Type B pancreatic cell (in vitro differentiated cells): Measurements from ENCODE around the gene SMPD3. TPM values are rescaled to one million over a fixed set of nuclear protein-coding genes. Genes with fewer than 3 reads are reported as not detected.

Source experiments
- DNase-seq: peaks from one replicate; pipeline ENCODE4 v3.0.0; 2021; ENCODE audit warnings: mixed read lengths; ENCODE audit not compliant: unreplicated experiment; ENCODE audit errors: extremely low spot score
- H3K27ac Mint-ChIP-seq: 2 replicates; pipeline ENCODE4 v1.8.0; 2021; ENCODE audit warnings: mild to moderate bottlenecking, mixed read lengths
- H3K27me3 Mint-ChIP-seq: 2 replicates; pipeline ENCODE4 v1.8.0; 2021; ENCODE audit warnings: mixed read lengths
- H3K36me3 Mint-ChIP-seq: 2 replicates; pipeline ENCODE4 v1.8.0; 2021; ENCODE audit warnings: mixed read lengths
- H3K4me1 Mint-ChIP-seq: one replicate; pipeline ENCODE4 v1.8.0; 2021; ENCODE audit warnings: mixed read lengths; ENCODE audit not compliant: unreplicated experiment
- H3K4me3 Mint-ChIP-seq: 2 replicates; pipeline ENCODE4 v1.8.0; 2021; ENCODE audit warnings: mild to moderate bottlenecking, mixed read lengths
- H3K9me3 Mint-ChIP-seq: 2 replicates; pipeline ENCODE4 v1.8.0; 2021; ENCODE audit warnings: mixed read lengths
- total RNA-seq: library from RNA; stranded (reverse); gene quantifications from 2 replicates; pipeline ENCODE4 v1.2.1, GENCODE V29; 2021; ENCODE audit warnings: low replicate concordance
- TF ChIP-seq, protein P1 (sequence below): fragments of 200-600 bp; sonication (generic); conservative IDR thresholded peaks from 2 replicates; pipeline ENCODE4 v1.5.0; 2021; ENCODE audit warnings: antibody characterized with exemption, mild to moderate bottlenecking

Gene SMPD3
- total RNA-seq, 1 donor from 2014 or later: 4.5 TPM

GRCh38 chr16:68445458-68445857 is 2.9 kb downstream of the SMPD3 start:
- peaks cover 11% of the 10 kb centered on the region for H3K4me1 Mint-ChIP-seq
- DNase-seq: no peak
- no peak overlapping the region for H3K4me3 Mint-ChIP-seq
- TF ChIP-seq, protein P1, sequence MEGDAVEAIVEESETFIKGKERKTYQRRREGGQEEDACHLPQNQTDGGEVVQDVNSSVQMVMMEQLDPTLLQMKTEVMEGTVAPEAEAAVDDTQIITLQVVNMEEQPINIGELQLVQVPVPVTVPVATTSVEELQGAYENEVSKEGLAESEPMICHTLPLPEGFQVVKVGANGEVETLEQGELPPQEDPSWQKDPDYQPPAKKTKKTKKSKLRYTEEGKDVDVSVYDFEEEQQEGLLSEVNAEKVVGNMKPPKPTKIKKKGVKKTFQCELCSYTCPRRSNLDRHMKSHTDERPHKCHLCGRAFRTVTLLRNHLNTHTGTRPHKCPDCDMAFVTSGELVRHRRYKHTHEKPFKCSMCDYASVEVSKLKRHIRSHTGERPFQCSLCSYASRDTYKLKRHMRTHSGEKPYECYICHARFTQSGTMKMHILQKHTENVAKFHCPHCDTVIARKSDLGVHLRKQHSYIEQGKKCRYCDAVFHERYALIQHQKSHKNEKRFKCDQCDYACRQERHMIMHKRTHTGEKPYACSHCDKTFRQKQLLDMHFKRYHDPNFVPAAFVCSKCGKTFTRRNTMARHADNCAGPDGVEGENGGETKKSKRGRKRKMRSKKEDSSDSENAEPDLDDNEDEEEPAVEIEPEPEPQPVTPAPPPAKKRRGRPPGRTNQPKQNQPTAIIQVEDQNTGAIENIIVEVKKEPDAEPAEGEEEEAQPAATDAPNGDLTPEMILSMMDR: peak; percentile 73
- H3K27ac Mint-ChIP-seq: no peak overlapping the region
- no peaks in the 10 kb centered on the region for H3K9me3 Mint-ChIP-seq
- H3K27me3 Mint-ChIP-seq: peaks cover 50% of the 10 kb centered on the region
- no peaks in the 10 kb centered on the region for H3K36me3 Mint-ChIP-seq

DNA sequence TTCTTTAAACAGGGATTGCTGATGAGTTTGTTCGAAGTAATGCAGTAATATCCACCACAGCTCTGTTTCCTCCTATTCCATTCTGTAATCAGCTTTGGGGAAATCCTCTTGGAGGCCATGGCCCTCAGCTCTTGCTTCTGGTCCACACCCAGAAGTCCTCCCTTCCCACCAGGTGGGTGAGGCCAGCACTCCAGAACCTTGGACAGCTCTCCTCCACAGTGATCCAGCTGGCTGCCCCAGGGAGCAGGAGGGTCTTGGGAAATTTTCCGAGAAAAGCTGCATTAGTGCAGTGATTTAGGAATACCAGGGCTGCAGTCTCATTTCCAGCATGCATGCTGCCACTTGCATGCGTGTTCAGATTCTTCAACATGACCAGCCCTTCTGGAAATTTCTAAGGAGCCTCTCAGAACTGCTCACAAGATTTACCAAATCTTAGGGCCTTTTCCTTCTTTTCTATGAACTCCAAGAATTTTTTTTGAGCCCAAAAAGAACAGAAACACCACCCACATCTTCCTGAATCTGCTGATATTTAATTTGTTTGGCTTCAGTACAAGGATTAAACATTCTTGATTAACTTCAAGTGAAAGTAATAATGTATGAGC is 4.2 kb downstream of the SMPD3 start:
- H3K36me3 Mint-ChIP-seq: no peaks in the 10 kb centered on the region
- no peak overlapping the region for H3K27ac Mint-ChIP-seq
- no peak for DNase-seq
- H3K9me3 Mint-ChIP-seq: no peaks in the 10 kb centered on the region
- H3K27me3 Mint-ChIP-seq: peaks cover 59% of the 10 kb centered on the region
- TF ChIP-seq, protein P1: no peak
- H3K4me3 Mint-ChIP-seq: no peak overlapping the region
- H3K4me1 Mint-ChIP-seq: peaks cover 7% of the 10 kb centered on the region

- no peak for DNase-seq
- TF ChIP-seq, protein P1: peak; percentile 72
- Mint-ChIP-seq H3K4me1 (no peaks in the 10 kb centered on the region), H3K27me3 (peaks cover 24% of the 10 kb centered on the region), H3K4me3 (no peak overlapping the region), H3K36me3 (no peaks in the 10 kb centered on the region), H3K9me3 (peaks cover 4% of the 10 kb centered on the region), H3K27ac (no peak overlapping the region)
These were observed 11.7 kb downstream of the SMPD3 start for GRCh38 chr16:68436581-68436980.

DNA sequence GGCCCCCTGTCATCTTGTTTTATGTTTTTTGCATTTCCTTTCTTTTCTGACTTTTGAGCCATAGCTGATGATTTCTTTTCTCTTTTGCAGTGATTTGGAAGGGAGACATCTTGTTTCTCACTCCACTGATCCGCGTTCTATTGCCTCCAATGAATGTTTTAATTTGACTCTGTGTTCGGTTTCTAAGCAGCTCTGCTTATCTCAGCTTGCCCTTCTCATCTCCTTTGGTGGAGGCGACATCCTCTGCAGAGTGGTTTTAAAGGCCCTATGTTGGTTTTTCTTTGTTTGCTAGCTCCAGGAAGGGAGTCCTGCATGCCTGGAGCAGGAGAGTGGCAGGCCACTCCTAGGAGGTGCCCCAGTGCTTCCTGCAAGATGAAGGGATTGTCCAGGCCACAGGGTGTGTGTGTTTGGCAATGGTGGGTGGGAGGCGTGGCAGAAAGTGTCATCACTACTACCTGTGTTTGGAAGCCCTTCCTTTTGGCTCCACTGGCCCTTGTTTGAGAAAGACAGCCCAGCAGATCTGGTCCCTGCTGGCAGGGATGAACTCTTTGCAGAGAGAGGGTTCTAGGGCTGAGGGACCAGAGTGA is 13.6 kb downstream of the SMPD3 start:
- H3K36me3 Mint-ChIP-seq: no peaks in the 10 kb centered on the region
- no peak overlapping the region for H3K4me3 Mint-ChIP-seq
- H3K9me3 Mint-ChIP-seq: peaks cover 4% of the 10 kb centered on the region
- H3K27ac Mint-ChIP-seq: peak overlapping the region; percentile 27
- peaks cover 4% of the 10 kb centered on the region for H3K4me1 Mint-ChIP-seq
- peaks cover 23% of the 10 kb centered on the region for H3K27me3 Mint-ChIP-seq
- TF ChIP-seq, protein P1: no peak
- no peak for DNase-seq

DNA sequence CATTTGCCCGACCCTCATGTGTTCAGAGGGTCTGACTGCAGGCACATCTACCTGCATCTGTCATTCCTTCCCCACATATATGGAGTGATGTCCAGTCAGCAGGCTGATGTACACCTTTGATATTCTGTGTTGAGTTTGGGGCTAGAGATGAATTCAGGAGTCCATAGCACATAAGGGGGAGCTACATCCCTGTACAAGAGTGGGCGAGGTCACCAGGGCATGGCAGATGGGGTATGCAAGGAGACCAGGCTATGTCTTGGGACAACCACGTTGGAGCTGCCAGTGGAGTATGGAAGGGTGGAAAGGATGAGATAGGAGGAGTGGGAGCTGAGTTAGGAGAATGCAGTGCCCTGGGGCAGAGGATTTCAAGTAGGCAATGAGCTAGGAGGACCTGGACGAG is 15.0 kb downstream of the SMPD3 start:
- Mint-ChIP-seq H3K36me3 (no peaks in the 10 kb centered on the region), H3K4me1 (peaks cover 4% of the 10 kb centered on the region), H3K9me3 (peaks cover 4% of the 10 kb centered on the region), H3K27ac (no peak overlapping the region), H3K27me3 (peaks cover 9% of the 10 kb centered on the region), H3K4me3 (no peak overlapping the region)
- DNase-seq: no peak
- TF ChIP-seq, protein P1: no peak
